Mammary epithelial cell (primary cell): Measurements from ENCODE around the gene ABCA3.

ENCODE experiments used
- CTCF ChIP-seq, 2 donors: IDR thresholded peaks in 1 of 2; conservative IDR thresholded peaks in 1 of 2; 2 replicates each; pipeline ENCODE4 v1.5.1; 2011 to 2012; ENCODE audit warnings: inconsistent platforms in 2 of 2, low read length in 2 of 2, mild to moderate bottlenecking in 2 of 2, control low read depth in 1 of 2, low read depth in 1 of 2; ENCODE audit not compliant: insufficient read depth in 1 of 2; ENCODE audit errors: extremely low read depth in 1 of 2
- EZH2 ChIP-seq: IDR thresholded peaks from 2 replicates; pipeline ENCODE4 v1.6.1; 2012; ENCODE audit warnings: low read length, inconsistent platforms, borderline replicate concordance

DNA sequence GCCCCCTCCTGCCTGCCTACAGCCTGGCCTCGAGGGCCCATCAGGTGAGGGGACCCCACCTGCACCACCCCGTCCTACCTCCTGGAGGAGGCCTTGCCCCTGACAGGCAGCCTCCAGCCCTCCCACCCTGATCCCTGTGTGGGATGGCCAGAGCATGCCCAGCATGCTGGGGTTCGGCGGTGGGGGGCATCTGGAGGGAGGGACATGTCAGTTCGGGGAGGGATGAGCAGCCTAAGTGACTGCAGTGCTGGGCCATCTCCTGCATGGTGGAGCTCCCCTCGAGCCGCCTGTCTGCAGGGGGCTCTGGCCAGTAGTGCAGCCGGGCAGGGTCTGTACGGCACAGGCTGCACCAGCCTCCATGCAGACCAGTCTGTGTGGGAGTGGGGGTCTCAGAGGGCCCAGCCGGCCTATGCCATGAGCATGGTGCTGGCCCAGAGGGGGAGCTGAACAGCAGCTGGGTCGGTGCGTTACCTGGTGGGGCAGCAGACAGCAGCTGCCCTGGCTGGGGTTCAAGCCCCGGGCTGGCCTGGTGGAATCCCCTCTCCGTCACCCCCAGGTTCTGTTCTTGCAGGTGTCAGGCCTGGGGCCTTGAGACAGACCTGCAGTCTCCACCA, 68.6 kb downstream of the ABCA3 start:
- no peak for TF ChIP-seq CTCF (conservative IDR thresholded peaks at IDR 0.05 in 1 of 2, IDR thresholded peaks at IDR 0.05 in 1 of 2; ENCODE audit: extremely low read depth in 1 of 2, insufficient read depth in 1 of 2, low read depth in 1 of 2, low read length in 2 of 2)
- TF ChIP-seq EZH2, result no peak
